Erythroblast (primary cell): ENCODE measurements around the gene OR7G2.
"Not testable (repeated sequence)": the region's sequence is repeated elsewhere in the genome, so short reads cannot be mapped to it uniquely, and the experiment has no call there.

ENCODE experiments used
- DNase-seq, 2 experiments: peaks; one replicate each; lab custom pipeline; 2025; lab: John Stamatoyannopoulos, UW
- GATA1 ChIP-seq: IDR thresholded peaks from 2 replicates; pipeline ENCODE4 v1.6.1; 2011; ENCODE audit warnings: low read depth, mild to moderate bottlenecking, control low read depth, low read length, moderate library complexity
- POLR2A ChIP-seq: IDR thresholded peaks from 2 replicates; pipeline ENCODE4 v1.6.1; 2011; ENCODE audit warnings: mild to moderate bottlenecking, low read length

OR7G2 gene

DNA sequence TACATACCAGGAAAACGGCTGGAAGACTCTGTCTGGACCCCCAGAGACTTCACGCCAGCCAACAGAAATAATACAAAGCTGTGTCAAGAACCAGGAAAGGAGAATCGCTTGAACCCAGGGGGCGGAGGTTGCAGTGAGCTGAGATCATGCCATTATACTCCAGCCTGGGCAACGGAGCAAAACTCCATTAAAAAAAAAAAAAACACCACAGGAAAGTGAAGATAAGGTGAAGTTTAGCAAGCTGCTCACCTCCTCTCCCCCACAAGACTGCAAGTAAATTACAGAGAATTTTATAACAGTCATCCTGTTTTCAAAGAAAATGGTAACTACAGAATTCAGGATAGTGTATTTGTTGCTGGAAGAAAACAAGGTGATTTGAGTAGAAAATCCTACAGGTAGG is 9.3 kb upstream of the OR7G2 start:
- TF ChIP-seq POLR2A (no peak), GATA1 (no peak)
- no peak for DNase-seq

DNA sequence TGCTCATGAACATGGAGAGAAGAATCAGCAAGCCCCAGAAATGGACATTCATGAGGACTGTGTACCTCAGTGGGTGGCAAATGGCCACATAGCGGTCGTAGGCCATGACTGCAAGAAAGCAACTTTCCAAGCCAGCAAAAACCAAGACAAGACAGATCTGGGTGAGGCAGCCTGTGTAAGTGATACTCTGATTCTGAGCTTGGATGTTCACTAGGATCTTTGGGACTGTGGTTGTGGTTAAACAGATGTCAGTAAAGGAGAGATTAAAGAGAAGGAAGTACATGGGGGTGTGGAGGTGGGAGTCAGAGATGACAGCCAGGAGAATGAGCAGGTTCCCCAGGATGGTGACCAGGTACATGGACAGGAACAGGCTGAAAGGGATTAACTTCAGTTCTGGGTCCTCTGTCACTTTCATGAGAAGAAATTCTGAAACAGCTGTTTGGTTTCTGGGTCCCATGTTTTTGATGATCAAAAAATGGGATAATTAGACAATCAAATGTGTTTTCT is 8.1 kb upstream of the OR7G2 start, which contains the start of gene OR7G1:
Gene OR7G1, minus strand, starts transcription at position 457 of the 507 bp plus-strand sequence. Its CDS starts 0 bp downstream, at position 457.
- no peak for TF ChIP-seq GATA1
- no peak for TF ChIP-seq POLR2A
- DNase-seq: no peak

DNA sequence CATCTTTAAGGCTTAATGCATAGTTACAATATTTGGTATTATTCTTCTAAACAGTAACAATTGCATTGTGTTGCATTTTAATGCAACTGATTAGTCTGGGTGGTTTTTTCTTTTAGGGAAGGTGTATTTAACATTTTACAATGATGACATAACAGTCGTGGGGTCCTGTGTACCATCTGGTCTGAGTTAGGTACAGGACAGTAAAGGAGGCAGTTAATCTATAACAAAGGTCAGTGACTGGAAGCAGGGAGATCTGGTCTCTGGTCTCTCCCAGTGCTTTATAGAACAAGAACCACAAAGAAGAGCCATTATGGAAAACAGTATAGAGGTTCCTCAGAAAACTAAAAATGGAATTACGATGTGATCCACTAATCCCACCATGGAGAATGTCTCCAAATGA is 2.7 kb upstream of the OR7G2 start:
- DNase-seq: no peak
- no peak for TF ChIP-seq POLR2A
- no peak for TF ChIP-seq GATA1

DNA sequence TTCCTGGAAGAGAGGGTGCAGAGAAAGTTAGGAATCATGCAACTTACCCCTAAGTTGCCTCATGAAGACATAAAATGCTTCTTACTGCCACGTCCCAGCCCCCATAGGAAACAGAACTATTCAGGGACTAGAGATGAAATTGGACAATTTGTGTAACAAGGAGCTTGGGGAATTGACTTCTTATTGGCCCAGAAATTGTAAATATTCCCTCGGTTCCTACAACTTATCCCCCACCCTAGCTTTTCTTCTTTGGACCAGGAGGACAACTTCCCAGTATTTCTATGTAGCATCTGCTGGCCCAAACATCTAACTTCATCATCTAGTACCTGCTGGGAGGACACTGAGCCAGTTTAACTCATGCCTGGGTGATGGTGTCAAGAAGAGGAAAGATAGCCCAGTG is 20.5 kb downstream of the OR7G2 start, which contains the start of gene OR1M1:
Gene OR1M1, plus strand, starts transcription at position 301 of the 400 bp plus-strand sequence. CDS start 6,184 bp downstream, outside the sequence.
- DNase-seq: no peak
- no peak for TF ChIP-seq POLR2A
- TF ChIP-seq GATA1: no peak

DNA sequence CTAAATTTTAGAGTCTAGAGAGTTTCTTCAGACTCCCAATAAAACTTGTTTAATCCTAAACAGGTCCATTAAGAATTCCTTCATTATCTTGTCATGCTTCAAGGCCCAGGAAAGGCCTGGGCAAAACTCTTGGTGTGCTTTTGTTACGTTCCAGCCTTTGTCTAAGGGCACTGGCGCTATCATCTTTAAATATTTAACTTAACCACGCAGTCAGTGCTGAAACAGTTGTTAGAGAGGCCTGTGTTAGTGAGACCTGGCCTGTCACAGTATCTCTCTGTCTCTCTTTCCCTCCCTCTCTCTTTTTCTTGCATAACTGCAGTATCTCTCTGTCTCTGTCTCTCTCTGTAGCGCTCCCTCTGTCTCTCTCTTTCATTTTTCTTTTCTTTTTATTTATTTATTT is 28.6 kb downstream of the OR7G2 start:
- TF ChIP-seq POLR2A (no peak), GATA1 (no peak)
- no peak for DNase-seq

GRCh38 chr19:9076901-9077300 is 30.4 kb downstream of the OR7G2 start:
- DNase-seq: no peak
- TF ChIP-seq POLR2A: no peak
- no peak for TF ChIP-seq GATA1

GRCh38 chr19:9075064-9075949 is 32.0 kb downstream of the OR7G2 start:
- peak; percentile 63 to 67 for DNase-seq
- TF ChIP-seq GATA1 (no peak), POLR2A (no peak)

DNA sequence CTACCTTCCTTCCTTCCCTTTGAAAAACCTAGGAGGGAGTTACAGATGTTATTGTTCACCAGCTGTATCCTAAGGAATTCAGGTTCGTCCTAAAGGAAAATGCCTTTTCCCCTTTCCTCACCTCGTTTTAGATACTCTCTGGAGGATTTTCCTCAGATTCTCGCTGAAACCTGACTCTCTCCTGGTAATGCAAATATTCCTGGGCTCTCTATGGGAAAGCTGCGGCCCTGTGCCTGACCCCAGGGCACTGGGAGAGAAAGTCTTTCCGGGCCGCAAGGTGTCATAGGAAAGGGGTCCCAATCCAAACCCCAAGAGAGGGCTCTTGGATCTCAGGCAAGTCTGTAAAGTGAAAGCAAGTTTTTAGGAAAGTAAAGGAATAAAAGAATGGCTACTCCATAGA is 33.5 kb downstream of the OR7G2 start:
- no peak for TF ChIP-seq POLR2A
- TF ChIP-seq GATA1: no peak
- no peak for DNase-seq

DNA sequence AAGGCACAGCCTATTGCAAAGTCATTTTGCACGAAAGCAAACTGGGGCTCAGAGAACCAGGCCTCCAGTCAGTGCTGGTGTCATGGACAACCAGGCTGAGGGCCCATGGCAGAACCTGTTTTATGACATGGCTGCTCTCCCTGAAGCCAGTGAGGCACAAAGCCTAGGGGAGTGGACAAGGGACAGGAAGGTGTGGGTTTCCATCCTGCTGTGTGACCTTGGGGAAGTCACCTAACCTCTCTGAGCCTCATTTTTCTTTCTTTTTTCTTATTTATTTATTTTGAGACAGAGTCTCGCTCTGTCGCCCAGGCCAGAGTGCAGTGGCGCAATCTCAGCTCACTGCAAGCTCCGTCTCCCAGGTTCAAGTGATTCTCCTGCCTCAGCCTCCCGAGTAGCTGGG is 35.6 kb downstream of the OR7G2 start:
- DNase-seq: not testable (repeated sequence)

DNA sequence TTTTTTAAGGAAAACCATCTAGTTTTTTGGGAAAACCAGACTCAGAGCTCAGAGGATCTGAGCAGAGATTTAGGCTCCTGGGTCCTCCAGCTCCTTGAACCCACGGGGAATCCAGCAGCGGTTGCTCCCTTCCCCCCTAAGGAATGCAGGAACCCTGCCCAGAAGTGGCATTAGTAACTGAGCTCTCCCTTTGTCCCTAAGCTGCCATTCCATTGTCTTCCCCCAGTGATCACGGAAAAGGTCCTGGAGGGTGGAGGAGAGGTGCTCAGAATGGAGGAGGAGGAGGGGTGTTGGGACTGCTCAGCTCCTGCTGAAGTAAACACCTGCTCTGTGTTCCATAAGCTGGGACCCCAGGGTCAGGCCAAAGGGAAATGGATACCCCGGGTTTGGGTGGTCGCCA is 37.2 kb downstream of the OR7G2 start:
- no peak for TF ChIP-seq POLR2A
- TF ChIP-seq GATA1: no peak
- no peak for DNase-seq

- no peak for DNase-seq
- TF ChIP-seq POLR2A (no peak), GATA1 (no peak)
Observed at GRCh38 chr19:9065457-9066014, 41.7 kb downstream of the OR7G2 start.

DNA sequence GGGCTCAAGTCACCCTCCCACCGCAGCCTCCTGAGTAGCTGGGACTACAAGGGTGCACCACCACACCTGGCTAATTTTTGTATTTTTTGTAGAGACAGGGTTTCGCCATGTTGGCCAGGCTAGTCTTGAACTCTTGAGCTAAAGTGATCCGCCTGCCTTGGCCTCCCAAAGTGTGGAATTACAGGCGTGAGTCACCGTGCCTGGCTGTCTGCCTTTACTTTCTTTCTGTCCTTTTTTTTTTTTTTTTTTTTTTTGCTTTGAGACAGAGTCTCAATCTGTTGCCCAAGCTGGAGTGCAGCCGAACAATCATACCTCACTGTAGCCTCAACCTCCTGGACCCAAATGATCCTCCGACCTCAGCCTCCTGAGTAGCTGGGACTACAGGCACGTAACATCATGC is 45.4 kb downstream of the OR7G2 start:
- no peak for DNase-seq
- TF ChIP-seq POLR2A: no peak
- no peak for TF ChIP-seq GATA1

- TF ChIP-seq POLR2A (no peak), GATA1 (no peak)
- peak in 1 of 2 experiments; percentile 22 for DNase-seq
Observed at GRCh38 chr19:9060564-9061340, 46.5 kb downstream of the OR7G2 start.
